GM19025 (cell line): ENCODE measurements around the gene CHGA.

Source experiments
- ATAC-seq: cut with Tn5 transposase; IDR thresholded peaks from one replicate; pipeline ENCODE4 v1.9.1; 2021; ENCODE audit warnings: mild to moderate bottlenecking, low read depth, moderate library complexity; ENCODE audit not compliant: unreplicated experiment

The CHGA gene

DNA sequence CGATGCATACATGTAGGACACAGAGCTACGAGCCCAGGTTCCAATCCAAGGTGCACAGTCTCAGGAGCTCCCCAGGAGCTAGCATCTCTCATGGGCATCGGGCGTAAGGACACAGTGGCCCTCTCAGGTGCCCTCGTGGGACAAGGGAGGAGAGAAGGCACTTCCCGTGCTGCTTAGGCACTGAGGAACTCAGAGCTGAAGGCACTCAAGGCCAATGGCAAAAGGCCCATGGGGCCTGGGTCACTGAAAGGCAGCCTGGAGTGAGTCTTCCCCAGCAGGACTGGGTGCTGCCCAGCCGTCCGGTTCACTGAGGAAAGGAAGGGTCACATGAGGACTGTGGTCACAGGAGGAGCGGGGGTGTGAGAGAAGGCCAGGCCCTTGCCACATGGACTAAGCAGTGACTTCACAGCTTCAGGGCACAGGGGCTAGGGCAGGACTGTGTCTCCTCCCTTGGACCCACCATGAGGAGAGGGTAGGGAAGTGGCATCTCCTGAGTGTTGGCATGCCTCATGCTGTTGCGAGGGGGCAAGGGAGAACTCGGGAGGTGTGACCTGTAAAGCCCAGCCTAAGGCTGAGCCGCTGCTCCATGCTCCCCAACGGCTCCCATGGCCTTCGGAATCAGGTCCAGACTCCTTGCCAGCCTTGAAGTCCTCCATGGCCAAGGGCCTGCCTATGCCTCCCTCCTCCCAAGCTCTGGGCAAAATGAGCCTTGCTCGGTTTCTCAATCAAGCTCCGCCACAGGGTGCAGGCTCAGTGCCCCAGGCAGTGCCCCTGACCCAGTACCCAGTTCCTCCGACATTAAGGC, 51.8 kb downstream of the CHGA start:
- no peak for ATAC-seq

DNA sequence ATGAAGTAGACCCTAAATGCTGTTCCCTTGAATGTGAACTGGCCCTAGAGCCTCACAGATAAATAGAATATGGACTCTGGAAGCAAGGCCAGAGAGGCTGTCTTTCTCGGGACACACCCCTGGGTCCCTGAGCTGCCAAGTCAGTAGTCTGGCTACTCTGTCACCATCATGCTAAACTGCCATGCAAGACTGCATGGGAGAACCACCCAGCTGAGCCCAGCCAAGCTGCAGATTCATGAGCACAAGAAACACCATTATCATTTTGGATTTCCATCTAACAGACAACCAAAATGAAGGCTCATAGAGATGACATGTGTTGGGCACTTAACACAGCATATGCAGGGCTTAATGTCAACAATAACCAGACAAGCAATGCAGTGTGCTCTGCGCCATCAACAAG, 53.3 kb downstream of the CHGA start:
- no peak for ATAC-seq

DNA sequence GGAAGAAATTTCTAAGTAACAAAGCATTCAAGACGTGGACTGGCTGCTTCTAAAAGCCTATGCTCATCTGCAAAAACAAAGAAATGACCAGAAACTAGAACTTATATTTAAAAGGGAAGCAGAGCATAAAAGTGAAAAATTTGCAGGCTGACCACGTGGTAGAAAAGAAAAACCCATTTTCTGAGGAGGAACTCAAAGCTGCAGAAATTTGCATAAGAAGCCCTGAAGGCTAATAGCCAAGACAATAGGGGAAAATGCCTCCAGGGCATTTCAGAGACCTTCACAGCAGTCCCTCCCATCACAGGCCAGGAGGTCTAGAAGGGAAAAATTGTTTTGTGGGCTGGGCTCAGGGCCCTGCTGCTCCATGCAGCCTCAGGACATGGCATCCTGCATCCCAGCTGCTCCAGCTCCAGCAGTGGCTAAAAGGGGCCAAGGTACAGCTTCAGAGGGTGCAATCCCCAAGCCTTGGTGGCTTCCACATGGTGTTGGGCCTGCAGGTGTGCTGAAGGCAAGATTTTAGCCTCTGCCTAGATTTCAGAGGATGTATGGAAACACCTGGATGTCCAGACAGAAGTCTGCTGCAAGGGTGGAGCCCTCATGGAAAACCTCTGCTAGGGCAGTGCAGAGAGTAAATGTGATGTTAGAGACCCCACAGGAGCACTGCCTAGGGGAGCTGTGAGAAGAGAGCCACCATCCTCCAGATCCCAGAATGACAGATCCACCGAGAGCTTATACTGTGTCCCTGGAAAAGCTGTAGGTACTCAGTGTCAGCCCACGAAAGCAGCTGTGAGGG, 55.5 kb downstream of the CHGA start:
- no peak for ATAC-seq

DNA sequence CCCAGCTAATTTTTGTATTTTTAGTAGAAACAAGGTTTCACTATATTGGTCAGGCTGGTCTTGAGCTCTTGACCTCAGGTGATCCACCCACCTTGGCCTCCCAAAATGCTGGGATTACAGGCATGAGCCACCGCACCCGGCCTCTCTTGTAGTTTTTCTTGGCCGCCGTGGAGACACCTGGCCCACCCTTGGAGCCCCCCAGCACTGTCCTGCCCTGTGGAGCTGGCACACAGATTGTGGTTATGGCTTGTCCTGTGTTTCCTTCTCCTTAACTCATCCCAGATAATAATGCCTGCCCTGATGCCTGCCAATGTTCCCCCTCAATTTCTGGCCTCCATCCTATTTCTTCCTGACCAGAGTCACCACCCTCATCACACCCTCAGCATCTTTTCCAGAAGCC, 57.9 kb downstream of the CHGA start:
- ATAC-seq = no peak

DNA sequence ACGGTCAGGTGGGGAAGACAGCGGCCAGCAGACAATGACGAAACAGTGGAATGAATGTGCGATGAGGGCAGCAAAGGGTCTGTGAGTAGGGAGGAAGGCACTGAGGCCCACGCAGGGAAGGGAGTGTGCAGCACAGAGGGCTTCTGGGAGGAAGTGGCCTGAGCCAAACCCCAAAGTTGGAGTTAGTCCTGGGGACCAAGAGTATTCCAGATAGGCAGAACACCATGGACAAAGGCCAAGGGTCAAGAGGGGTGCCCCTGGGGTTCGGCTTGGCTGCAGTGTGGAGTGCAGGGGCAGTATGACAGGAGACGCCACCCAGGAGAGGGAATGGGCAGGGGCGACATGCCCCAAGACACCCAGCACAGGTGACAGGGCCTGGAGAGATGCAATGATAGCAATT, 58.8 kb downstream of the CHGA start:
- ATAC-seq = no peak

DNA sequence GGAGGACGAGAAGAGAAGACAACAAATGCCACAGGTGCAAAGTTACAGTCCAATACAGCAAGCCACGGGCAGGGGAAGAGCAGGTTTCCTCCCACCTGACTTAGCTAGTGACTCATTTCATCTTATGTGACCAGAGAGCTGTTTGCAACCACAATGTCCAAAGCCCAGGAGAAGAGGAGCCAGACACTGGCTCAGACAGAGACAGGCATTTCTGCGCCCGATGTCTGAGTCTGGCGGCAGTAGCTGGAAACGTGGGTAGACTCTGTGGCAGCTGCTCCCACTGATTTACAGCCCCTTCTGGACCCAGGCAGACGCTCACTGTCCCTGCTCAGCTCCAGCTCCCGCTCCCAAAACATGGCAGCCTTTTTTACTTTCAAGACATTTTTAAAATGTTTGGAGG, 60.0 kb downstream of the CHGA start:
- no peak for ATAC-seq

DNA sequence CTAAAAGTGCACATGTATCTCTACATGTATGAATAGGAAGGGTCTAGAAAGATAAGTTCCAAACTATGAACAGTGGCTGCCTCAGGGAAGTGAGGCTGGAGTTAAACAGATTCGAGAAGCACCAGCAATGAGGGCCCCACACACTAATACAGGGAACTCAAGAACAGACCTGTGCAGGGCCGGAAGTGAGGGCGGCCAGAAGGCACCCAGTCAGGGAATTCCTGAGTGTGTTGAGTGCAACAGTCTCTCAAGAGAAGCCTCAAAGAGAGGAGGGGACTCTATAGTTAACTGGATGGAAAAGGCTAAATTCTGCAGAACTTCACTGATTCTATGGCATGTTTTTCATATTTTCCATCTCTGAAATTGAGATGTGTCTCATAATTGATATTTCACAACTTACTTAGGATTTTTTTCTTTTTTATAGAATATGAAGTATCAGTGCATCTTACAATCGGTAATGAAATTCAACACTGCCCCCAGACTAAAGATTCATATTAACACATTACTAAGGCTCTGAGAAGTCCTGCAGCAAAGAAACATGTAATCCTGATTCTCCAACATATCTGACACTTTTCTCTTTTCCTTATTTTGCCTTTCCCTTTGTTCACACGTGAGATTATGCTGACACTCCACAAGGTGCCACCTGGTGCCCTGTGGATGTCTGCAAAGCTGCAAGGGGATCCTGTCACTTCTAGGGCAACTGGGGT, 61.3 kb downstream of the CHGA start:
- no peak for ATAC-seq
